Measurements from ENCODE around the gene APBA2.

DNA sequence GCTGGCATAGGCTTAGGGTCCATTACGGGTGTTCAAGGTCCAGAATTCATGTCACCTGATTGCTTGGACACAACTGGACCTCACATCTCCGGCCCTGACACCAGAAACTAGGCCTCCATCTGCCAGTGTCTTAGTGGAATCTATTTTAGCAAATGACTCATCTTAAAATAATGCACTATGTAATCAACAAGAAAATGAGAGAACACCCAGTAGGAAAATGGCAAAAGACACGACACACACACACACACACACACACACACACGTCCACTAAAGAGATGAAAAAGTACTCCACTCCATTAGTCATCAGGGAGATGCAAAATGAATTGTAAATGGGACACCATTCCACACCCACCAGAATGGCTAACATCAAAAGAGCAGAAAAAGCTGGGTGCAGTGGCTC lies 11.2 kb downstream of the APBA2 start:
- no peak for TF ChIP-seq CTCF (IDR thresholded peaks at IDR 0.05; ENCODE audit: low read depth, low read length)
- no peak for TF ChIP-seq EZH2phosphoT487 (IDR thresholded peaks at IDR 0.05; ENCODE audit: low read depth)
